Fibroblast of the conjunctiva (primary cell): ENCODE results near the gene MACF1.
"Not testable (repeated sequence)": the region's sequence is repeated elsewhere in the genome, so short reads cannot be mapped to it uniquely, and the experiment has no call there.

Experiments
- DNase-seq: peaks from one replicate; pipeline ENCODE4 v3.0.0-alpha.2; 2010; ENCODE audit warnings: low read depth

MACF1 gene

DNA sequence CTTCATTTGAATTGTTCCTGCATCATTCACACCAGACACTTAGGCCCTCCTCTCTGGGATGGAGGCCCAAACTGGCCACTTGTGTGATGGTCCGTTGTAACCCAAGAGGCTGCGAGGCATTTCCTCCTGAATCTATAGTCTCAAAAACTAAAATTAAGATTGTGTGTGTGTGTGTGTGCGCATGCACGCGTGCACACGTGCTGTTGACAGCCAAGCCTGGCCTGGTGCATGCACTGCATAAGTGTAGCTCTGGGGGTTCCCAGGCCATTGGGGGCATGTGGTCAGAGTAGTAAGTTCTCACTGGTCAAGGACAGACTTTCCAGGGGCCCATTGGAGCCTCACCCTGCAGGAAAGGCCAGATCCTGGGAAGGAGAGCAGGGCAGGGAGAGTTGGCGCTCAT is 313.4 kb downstream of the MACF1 start:
- DNase-seq = not testable (repeated sequence)

DNA sequence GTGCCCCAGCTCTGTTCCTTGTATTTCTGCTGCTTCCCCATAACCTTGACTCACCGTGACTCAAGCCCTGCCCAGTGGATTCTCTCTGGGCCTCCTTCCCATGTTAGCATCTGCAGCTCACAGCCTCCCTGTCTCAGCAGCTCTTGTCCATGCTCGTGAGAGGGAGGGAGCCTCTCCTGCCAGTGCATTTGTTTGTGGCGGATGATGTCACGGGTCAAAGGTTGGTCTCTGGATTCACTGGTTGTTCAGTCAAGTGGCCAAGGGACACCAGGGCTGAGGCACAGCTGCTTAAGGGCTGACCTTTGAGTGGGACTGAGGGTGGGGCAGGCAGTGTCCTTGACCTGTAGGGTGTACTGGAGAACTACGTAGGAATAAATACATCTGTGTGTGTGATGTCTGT is 314.9 kb downstream of the MACF1 start:
- DNase-seq = not testable (repeated sequence)

DNA sequence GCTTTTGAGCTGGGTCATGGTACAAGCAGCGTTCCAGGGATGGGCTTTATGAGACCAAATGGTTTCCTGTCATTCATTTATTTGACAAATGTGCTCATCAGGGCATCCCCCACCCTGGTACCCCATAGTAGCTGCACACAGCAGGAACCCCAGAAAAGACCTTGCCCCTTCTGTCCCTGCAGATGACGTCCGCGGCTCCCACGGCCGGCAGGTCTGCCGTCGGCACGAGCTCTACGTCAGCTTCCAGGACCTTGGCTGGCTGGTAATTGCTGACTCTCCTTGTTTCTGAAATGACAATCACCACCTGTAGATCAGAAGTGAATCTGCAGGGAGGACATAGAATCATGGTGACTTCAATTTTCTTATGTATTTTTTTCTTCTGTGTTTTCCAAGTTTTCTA is 317.7 kb downstream of the MACF1 start:
- not testable (repeated sequence) for DNase-seq

DNA sequence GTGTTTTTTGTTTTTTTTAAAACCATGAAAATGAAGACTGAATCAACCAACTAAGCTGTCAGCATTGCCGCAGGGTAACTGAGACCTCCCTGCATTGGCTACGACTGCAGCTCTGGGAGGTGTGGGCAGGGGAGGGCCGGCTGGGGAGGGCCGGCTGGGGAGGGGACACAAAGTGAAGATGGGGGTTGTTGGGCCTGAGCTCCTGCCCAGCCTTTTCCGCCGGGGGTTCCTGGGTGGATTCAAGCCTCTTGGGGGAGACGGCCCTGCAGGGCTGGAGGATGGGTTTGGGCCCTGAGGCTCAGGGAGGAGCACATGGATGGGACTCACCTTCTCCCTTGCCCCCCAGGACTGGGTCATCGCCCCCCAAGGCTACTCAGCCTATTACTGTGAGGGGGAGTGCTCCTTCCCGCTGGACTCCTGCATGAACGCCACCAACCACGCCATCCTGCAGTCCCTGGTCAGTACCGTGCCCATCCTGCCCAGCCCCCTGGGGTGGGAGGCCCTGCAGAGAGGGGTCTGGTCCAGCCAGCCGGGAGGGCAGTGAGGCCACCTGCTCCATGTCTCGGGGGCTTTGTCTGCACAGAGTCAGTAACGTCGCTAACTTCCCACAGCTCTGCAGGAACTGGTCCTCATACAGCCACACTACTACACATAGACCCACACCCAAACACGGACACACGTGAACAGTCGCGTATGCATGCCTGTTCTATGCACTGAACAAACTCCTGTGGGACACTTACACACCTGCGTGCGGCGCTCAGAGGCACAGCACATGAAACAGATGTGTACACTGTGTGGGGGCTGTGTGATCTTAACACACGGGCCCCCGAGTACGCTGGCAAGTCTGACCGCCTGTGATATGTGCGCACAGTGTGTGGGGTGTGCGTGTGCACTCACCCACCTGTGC is 318.4 kb downstream of the MACF1 start:
- DNase-seq = no peak

DNA sequence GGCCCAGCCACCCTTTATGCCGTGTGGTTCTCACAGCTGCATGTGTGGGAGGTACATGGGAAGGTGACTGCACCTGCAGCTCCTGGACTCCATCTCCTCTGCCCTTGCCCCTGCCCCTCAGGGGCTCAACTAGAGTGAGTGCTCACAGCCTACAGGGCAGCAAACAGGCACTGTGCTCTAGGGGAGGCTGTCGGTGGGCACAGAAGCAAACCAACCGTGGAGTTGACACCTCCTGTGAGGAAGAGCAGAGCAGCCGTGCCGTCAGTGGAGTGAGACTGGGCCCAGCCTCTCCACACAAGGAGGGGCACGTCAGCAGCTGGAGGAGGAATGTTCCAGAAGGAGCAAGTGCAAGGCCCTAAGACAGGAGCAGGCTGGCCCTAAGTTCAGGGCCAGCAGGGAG is 319.7 kb downstream of the MACF1 start:
- DNase-seq = no peak

DNA sequence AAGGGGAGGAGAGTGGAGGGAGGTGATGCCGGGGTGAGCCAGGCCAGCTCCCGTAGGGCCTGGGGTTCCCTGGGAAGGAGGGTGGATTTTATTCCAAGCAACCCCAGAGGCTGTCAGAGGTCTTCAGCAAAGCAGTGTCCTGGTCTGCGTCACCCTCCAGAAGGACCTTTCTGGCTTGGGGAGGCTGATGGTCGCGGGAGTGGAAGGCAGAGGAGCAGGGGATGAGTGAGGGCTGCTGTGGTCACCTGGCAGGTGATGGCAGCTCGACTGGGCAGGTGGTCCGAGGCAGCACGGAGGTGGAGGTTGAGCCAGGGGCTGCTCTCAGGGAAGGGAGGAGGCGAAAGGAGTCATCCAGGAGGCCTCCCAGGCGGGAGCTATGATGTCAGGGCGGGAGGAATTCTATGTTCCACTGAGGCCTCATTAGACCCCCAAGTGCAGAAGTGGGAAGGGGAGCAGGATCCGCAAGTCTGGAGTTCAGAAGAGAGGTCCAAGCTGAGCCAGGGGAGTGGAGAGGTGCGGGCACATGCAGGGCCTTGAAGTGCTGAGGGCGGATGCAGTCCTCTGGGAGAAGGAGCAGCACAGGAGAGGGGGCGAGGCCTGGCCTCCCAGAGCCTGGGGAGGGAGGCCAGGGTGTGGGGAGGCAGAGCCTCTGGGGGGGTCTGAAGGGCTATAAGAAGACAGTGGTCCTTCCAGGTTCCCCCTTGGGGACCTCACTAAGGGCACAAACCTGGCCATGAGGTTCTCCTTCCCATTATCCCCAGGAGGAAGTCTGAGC is 320.3 kb downstream of the MACF1 start:
- DNase-seq = no peak

DNA sequence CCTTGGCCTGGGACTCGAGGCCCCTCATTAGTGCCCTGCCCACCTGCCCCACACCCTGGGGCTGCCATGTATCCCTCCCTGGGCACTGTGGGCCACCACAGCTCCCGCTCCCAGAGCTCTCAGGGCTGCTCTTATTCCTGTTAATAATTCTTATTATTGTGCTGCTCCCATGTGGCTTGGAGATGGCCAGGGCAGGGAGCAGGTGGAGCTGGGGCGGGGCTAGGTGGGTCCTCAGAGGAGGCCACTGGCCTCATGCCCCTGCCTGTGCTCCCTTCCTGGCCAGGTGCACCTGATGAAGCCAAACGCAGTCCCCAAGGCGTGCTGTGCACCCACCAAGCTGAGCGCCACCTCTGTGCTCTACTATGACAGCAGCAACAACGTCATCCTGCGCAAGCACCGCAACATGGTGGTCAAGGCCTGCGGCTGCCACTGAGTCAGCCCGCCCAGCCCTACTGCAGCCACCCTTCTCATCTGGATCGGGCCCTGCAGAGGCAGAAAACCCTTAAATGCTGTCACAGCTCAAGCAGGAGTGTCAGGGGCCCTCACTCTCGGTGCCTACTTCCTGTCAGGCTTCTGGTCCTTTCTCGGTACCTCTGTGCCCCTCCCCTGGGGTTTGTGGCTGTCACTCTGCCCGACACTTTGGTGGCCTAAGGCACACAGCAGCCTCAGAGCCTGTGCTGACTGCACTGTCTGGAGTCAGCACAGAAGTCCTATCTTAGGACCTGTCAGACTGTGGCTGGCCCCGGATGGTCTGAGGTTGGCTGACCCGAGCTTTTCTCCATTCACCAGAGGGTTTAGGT is 321.1 kb downstream of the MACF1 start:
- DNase-seq = no peak

DNA sequence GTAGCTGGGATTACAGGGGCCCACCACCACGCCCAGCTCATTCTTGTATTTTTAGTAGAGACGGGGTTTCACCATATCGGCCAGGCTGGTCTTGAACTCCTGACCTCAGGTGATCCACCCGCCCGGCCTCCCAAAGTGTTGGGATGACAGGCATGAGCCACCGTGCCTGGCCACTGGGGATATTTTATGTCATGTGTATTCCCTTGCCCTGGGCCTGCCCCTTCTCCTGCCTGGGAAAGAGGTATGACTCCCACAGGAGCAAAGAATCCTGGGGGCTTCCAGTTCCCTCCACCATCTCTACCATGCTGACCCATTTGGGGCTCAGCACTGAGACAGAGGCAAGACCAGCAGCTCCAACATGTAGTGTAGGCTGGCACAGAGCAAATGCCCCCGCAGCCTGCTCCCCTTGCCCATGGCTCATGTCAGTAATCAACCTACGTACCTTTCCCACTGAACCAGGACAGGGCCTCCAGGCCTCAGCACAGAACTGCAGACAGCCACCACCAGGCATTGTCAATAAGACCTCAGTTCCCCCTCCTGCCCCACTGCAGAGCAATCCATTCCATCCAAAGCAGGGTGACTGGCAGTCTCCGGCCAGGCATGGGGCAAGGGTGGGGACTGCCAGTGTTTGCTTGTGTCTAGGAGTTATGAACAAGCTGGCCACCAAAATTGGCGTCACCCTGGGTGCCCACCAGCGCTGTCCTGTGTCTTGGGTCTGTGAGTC is 322.1 kb downstream of the MACF1 start:
- DNase-seq = no peak

DNA sequence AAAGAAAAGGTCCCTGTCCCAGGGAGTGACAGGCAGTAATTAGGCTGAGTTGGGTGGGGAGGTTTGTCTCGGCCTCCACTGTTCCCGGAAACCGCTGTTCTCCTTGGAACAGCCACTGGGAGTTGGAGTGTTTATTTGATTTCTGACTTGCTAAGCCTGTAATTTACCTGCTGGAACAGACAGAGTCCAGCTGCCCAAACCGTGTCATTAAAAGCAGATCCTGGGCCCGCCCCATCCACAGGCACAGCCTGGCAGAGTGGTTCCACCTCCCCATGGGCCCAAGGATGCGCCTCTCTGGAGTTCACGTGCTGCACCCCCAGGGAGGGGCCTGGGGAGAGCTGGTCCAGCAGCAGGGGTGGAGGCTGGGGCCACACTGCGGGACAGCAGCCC is 322.7 kb downstream of the MACF1 start:
- not testable (repeated sequence) for DNase-seq

DNA sequence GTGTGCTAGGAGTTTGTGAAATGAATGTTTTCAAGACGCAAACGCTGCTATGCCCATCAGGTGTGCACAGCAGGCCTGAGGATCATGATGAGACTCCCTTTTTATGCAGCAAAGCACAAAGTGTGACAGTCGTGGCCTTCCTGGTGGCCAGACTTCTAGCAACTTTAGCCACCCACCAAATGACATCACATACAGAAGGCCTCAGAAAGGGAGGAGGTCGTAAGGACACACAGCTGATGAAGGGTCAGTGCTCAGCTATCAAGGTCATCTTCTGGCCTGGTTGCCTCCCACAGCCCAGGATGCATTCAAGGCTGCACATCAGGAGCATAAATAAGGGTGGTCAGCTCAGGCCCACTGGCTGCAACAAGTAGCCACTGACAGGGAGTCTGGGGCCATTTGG is 323.6 kb downstream of the MACF1 start:
- DNase-seq = no peak

DNA sequence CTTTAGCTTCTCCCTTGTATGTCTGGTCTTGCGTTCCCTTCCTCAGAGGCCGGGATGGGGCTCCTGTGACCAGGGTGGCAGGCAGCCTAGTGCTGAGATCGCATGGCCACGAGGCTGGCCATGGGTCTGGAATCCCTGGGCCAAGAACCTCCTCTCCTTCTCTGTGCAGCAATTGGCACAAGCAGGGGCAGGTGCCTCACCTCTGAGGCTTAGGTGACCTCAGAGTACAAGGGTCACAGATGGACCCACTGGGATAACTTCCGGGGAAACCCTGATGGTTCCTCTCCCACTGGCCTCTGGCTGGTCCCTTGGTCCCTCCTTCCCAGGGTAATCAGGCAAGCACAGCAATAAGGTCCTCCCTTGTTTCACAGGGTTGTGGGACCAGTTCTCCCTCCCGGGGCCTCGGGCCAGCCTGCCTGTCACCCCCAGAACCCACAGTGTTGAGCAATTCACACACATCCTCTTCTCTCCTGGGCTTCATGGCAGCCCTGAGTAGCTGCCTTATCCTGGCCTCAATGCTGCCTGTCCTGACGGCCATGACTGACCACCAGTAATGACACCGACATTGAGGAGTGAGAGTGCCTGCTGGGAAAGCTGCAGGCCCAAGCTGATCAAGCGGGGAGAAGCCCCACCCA is 325.5 kb downstream of the MACF1 start:
- no peak for DNase-seq

DNA sequence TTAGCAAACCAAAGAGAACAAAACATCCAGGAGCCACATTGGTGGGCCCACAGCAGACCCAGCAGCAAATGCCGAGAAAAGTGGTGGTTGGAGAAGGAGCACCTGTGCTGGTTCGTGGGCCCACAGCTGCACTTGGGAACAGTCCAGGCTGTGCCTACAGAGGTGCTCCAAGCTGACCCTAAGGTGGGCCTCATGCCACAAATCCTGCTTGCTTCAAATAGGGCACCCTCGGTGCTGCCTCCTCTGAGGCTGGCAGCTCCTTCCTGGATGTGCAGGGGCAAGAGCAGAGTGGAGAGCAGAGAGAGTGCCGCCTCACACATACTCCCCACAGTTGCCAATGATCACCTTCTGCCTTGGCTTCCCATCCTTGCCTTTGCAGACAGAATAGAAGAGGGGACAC is 327.0 kb downstream of the MACF1 start:
- DNase-seq = no peak

DNA sequence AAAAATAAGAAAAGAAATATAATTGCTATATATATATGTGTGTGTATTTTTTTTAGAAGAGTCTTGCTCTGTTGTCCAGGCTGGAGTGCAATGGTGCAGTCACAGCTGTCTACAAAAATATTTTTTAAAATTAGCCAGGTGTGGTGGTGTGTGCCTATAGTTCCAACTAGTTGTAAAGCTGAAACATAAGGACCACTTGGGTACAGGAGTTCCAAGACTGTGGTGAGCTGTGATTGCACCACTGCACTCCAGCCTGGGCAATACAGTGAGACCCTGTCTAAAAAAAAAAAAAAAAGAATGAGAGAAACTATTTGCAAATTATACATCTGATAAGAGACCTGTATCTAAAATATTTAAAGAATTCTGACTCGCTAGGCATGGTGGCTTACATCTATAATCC is 328.9 kb downstream of the MACF1 start:
- DNase-seq = no peak
